Thymus (tissue), 11 donors: ENCODE measurements around the gene RBP3. TPM values are rescaled to one million over a fixed set of nuclear protein-coding genes. Genes with fewer than 3 reads are reported as not detected.

Experiments used
- DNase-seq, 9 donors: peaks; one replicate each; pipeline ENCODE4 v3.0.0-alpha.2; 2013; ENCODE audit warnings: low spot score in 9 of 9, low read depth in 6 of 9, missing footprints in 1 of 9
- H3K27ac ChIP-seq, 2 donors: one replicate each; pipeline ENCODE4 v1.5.1; 2013; ENCODE audit warnings: control low read depth in 1 of 2, low read depth in 1 of 2, low read length in 1 of 2, mild to moderate bottlenecking in 1 of 2, moderate library complexity in 1 of 2
- H3K27me3 ChIP-seq, 2 donors: one replicate each; pipeline ENCODE4 v1.5.1; 2013; ENCODE audit warnings: low read length in 1 of 2; ENCODE audit not compliant: control insufficient read depth in 2 of 2, insufficient read depth in 1 of 2
- H3K36me3 ChIP-seq, 2 donors: one replicate each; pipeline ENCODE4 v1.5.1; 2013; ENCODE audit warnings: low read length in 1 of 2, mild to moderate bottlenecking in 1 of 2, moderate library complexity in 1 of 2; ENCODE audit not compliant: control insufficient read depth in 2 of 2, insufficient read depth in 2 of 2
- H3K4me1 ChIP-seq, 2 donors: one replicate each; pipeline ENCODE4 v1.5.1; 2013; ENCODE audit warnings: low read length in 2 of 2; ENCODE audit not compliant: control insufficient read depth in 2 of 2, insufficient read depth in 2 of 2
- H3K4me3 ChIP-seq, 2 donors: one replicate each; pipeline ENCODE4 v1.5.1; 2013; ENCODE audit warnings: low read length in 2 of 2, control low read depth in 1 of 2, mild to moderate bottlenecking in 1 of 2
- H3K9me3 ChIP-seq, 2 donors: one replicate each; pipeline ENCODE4 v1.5.1; 2013; ENCODE audit warnings: low read length in 1 of 2, mild to moderate bottlenecking in 1 of 2; ENCODE audit not compliant: control insufficient read depth in 2 of 2, insufficient read depth in 1 of 2
- WGBS: extraction: QIAGEN DNeasy Blood & Tissue Kit; methylation state at CpG from one replicate; pipeline ENCODE4 v1.1.7; 2013; 5-methylcytosine and 5-hydroxymethylcytosine counted together
- polyA plus RNA-seq: library from polyadenylated mRNA; stranded (reverse); fragments of 200-250 nt; gene quantifications from one replicate; pipeline ENCODE4 v1.2.3, GENCODE V29; 2013
- total RNA-seq: library from RNA; stranded (reverse); fragments of 120-200 nt; gene quantifications from one replicate; pipeline ENCODE4 v1.2.4, GENCODE V29; 2013
- donor health status: healthy.

The RBP3 gene
- total and polyA plus RNA-seq, 2 donors, result 0.05 TPM

DNA sequence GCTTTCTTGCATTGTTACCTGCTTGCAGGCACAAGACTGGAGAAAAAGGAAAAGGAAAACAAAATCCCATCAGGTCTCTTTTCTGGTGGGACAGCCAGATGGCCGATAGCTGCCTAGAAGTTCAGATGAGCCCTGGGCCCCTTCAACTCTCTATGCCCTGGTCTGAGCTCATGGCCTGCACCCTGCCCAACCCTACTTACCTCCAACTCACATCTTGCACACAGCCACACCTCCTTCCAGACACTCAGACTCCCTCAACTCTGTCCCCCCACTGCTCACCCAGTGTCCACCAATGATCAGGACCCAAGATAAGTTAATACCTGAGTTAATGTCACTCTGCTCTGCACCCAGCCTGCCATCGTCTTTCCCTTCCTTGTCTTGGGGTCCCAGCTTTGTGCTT lies 10.9 kb downstream of the RBP3 start:
- no peak overlapping the region for H3K27ac ChIP-seq
- no peaks in the 10 kb centered on the region for H3K4me1 ChIP-seq
- H3K4me3 ChIP-seq, result no peak overlapping the region
- H3K36me3 ChIP-seq, result no peaks in the 10 kb centered on the region
- no peaks in the 10 kb centered on the region for H3K27me3 ChIP-seq
- WGBS, result 97% methylated on average over 2 of the region's 2 CpGs
- no peaks in the 10 kb centered on the region for H3K9me3 ChIP-seq
- DNase-seq, result no peak

DNA sequence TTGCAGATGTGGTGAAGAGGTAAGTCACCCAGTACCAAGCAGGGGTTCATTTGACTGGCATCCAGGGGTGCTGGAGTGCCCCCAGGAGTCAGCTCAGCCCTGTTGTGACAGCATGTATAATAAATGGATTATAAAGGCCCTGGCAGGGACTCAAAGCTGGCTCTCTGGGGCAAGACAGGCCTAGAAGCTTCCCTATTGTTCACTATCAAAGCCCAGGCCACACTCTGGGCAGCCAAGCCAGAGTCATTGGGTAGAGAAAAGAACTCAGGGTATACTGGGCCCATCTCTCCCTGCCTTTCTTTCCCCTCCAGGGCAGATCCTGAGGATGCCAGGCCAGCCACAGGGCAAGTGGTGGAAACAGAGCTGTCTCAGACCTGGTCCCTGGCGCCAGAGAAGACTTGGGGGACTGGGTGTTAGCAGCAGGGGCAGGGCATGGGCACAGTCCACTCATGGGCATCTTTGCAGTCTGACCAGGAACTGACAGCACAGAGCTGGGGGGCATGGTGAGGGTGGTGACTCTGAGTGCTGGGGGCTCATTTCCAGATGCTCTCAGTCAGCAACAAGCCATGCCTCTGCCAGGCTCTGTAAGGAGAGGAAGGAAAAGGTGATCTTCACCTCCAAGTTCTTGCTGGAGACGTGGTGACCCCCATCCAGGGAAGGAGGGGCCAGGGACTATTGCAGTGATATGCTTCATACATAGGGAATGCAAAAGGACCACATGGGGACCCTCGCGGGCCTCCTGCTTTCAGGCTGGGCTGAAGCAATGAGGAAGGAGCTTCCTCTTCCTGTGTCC lies 11.7 kb downstream of the RBP3 start:
- no peaks in the 10 kb centered on the region for H3K9me3 ChIP-seq
- no peaks in the 10 kb centered on the region for H3K36me3 ChIP-seq
- no peak for DNase-seq
- 84% methylated on average over 4 of the region's 4 CpGs for WGBS
- no peak overlapping the region for H3K27ac ChIP-seq
- no peaks in the 10 kb centered on the region for H3K27me3 ChIP-seq
- no peaks in the 10 kb centered on the region for H3K4me1 ChIP-seq
- H3K4me3 ChIP-seq, result no peak overlapping the region

DNA sequence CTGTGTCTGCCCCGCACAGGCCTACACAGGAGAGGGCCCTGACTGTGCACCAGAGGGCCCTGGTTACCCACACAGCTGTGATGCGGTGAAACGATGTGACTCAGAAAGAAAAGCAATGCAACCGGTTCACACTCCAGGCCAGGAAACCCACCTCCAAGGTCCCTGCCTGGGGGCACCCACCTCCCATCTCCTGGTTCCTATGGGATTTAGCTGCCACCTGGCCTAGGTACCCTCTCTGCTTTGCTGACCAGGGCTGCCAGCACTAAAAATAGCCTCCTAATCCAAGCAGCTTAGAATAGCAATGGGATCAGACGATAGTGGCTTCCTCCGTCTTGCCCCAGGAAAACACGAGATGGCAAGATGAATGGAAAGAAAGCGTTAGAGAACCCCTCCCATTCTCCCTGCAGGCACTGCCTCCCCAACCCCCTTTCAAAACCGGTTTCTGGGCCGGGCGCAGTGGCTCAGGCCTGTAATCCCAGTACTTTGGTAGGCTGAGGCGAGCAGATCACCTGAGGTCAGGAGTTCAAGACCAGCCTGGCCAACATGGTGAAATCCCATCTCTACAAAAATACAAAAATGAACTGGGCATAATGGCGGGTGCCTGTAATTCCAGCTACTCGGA lies 12.4 kb downstream of the RBP3 start:
- Histone ChIP-seq H3K27me3 (no peaks in the 10 kb centered on the region), H3K4me1 (no peaks in the 10 kb centered on the region), H3K36me3 (no peaks in the 10 kb centered on the region), H3K4me3 (no peak overlapping the region), H3K27ac (no peak overlapping the region), H3K9me3 (no peaks in the 10 kb centered on the region)
- peak in 1 of 9 donors; percentile 38 for DNase-seq
- 91% methylated on average over 14 of the region's 14 CpGs for WGBS

DNA sequence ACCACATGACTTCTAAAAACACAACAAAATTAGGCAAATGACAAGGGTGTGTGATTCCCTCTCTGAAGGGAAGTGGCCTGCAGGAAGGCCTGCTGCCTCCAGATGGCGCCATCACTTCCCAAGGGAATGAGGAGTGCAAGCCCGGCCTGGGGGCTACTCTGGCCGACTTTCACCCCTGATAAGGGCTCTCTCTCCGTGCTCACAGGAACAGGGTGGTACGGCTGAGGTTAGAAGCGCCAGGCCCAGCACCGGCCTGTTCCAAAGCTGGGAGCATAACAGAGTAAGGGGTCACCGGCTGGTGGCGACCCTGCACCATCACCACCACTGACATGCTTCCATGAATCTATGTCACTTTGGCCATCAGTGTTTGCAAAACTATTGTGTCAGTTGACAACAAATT lies 13.1 kb downstream of the RBP3 start:
- no peaks in the 10 kb centered on the region for H3K9me3 ChIP-seq
- H3K36me3 ChIP-seq, result no peaks in the 10 kb centered on the region
- no peak overlapping the region for H3K27ac ChIP-seq
- H3K27me3 ChIP-seq, result no peaks in the 10 kb centered on the region
- peak in 3 of 9 donors; percentile 36 to 56 (median 49) for DNase-seq
- no peak overlapping the region for H3K4me3 ChIP-seq
- WGBS, result 62% methylated on average over 9 of the region's 9 CpGs
- H3K4me1 ChIP-seq, result no peaks in the 10 kb centered on the region

DNA sequence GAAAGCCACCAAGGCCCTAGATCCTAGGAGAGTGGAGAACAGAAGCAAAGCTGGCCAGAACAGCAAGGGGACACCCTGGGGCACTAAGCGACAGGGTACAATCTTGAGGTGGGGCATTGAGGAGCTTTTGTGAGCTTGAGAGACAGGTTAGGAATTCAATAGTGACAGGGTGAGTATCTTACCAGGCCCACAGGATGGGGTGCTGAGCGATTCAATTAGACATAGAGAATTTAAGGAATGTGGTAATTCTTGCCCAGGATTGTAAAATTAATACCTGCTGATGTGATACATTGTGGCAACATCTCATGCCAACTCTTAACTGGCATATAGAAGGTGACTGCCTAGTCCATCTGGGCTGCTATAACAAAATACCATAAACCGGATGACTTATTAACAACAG lies 14.0 kb downstream of the RBP3 start:
- DNase-seq, result no peak
- 98% methylated on average over 3 of the region's 3 CpGs for WGBS
- Histone ChIP-seq H3K9me3 (no peaks in the 10 kb centered on the region), H3K27me3 (no peaks in the 10 kb centered on the region), H3K36me3 (no peaks in the 10 kb centered on the region), H3K27ac (no peak overlapping the region), H3K4me3 (no peak overlapping the region), H3K4me1 (no peaks in the 10 kb centered on the region)

DNA sequence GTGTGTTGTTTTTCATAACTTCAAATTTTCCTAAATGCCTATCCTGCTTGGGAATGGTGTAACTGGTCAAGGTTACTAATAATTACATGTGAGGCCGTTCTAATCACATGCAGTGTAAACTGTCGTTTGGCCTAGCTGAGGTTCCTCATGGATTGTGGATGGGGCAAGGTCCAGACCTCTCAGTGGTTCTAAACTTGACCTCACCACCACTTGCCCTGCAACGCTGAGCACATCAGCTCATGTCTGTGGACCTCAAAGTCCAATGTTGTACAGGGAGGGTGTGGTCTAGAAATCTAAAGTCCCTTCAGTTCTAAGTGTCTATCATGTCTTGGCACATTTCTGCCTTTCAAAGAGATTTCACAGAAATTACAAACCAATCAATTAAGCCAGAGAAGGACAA lies 15.6 kb downstream of the RBP3 start:
- 96% methylated on average over 3 of the region's 3 CpGs for WGBS
- no peaks in the 10 kb centered on the region for H3K27me3 ChIP-seq
- H3K9me3 ChIP-seq, result no peaks in the 10 kb centered on the region
- no peak overlapping the region for H3K4me3 ChIP-seq
- H3K4me1 ChIP-seq, result no peaks in the 10 kb centered on the region
- no peak overlapping the region for H3K27ac ChIP-seq
- DNase-seq, result no peak
- H3K36me3 ChIP-seq, result no peaks in the 10 kb centered on the region

DNA sequence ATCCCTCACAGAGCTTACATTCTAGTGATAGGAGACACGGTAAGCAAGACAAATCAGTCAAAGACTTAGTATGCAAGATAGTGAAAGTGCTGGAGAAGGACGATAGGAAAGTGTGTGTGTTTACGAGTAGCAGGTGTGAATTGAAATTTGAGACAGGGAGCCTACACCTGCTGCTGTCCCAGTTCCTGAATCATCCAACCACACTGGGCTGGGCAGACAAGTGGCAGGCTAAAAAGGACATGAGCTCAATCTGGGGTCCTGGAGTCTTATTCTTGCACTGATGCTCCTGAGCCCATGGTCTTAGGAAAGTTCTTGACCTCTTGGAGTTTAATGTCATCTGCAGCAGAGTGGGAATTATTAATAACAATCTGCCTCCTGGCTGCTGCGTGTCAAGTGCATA lies 16.2 kb downstream of the RBP3 start:
- DNase-seq, result no peak
- WGBS, result 91% methylated on average over 4 of the region's 4 CpGs
- no peaks in the 10 kb centered on the region for H3K9me3 ChIP-seq
- H3K4me1 ChIP-seq, result no peaks in the 10 kb centered on the region
- H3K27me3 ChIP-seq, result no peaks in the 10 kb centered on the region
- no peak overlapping the region for H3K4me3 ChIP-seq
- H3K36me3 ChIP-seq, result no peaks in the 10 kb centered on the region
- H3K27ac ChIP-seq, result no peak overlapping the region

DNA sequence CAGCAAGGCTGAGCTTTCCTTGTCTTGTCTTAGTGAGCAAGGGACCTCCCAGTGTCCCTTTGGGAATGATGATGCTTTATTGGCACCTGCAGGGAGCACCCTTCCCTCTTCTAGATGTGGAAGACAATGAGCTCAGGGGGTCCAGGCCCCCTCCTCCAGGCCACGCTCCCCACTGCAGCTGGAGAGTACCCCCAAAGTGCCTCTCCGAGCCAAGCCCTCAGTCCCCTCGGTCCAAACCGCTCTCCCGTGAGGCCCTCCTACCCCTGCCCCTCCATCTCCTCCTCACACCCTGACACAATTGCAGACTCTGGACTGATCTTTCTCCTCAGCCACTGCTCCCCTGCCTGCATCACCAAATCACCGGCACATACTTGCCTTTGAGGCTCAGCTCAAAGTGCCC lies 16.7 kb downstream of the RBP3 start:
- WGBS, result 95% methylated on average over 6 of the region's 6 CpGs
- no peak for DNase-seq
- Histone ChIP-seq H3K36me3 (no peaks in the 10 kb centered on the region), H3K4me3 (no peak overlapping the region), H3K27me3 (no peaks in the 10 kb centered on the region), H3K9me3 (no peaks in the 10 kb centered on the region), H3K4me1 (no peaks in the 10 kb centered on the region), H3K27ac (no peak overlapping the region)

DNA sequence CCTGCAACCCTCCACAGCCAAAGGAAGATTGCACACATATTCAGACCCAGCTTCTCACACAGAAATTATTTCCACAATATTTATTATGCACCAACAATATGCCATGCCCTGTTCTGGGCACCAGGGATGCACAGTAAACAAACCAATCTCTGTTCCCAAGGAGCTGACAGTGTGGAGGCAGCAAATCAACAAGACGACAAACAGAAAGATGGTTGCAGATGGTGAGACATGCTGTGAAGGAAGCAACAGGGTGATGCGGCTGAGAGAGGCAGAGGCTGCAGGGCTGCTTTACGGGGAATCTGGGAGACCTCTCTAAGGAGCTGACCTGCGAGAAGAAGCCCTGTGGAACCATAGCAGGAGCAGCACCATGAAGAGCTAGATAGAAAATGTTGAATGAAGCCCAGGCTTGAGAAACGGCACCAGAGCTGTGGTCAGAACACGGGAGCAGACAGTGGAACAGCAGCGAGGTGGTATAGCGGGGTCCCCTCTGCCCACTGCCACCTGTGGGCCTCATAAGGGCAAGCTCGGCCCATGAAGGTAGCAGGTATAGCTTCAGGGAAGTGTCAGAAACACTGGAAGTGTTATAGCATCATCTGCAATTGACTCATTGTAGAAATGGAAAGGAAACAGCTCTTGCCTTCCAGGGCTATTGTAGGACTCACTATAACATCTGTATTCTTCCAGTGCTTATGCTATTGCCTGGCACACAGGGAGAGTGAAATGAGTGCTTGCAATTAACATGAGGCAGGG lies 17.4 kb downstream of the RBP3 start:
- 97% methylated on average over 9 of the region's 9 CpGs for WGBS
- no peaks in the 10 kb centered on the region for H3K36me3 ChIP-seq
- H3K9me3 ChIP-seq, result no peaks in the 10 kb centered on the region
- H3K4me3 ChIP-seq, result no peak overlapping the region
- DNase-seq, result no peak
- H3K4me1 ChIP-seq, result no peaks in the 10 kb centered on the region
- no peak overlapping the region for H3K27ac ChIP-seq
- H3K27me3 ChIP-seq, result no peaks in the 10 kb centered on the region
